Skin epidermis (tissue), 12 donors: ENCODE results near the gene GCFC2.
"Not testable (repeated sequence)": the region's sequence is repeated elsewhere in the genome, so short reads cannot be mapped to it uniquely, and the experiment has no call there.

ENCODE experiments used
- H3K27ac ChIP-seq, 21 experiments: fragments of 200-600 bp; sonication (generic) in 11 of 21; one replicate each; pipeline ENCODE4 v1.5.0; 2020; ENCODE audit warnings: mild to moderate bottlenecking in 3 of 21, inconsistent platforms in 2 of 21, moderate library complexity in 2 of 21
- H3K4me3 ChIP-seq, 7 experiments: fragments of 200-600 bp; sonication (generic) in 2 of 7; one replicate each; pipeline ENCODE4 v1.5.0; 2020; ENCODE audit warnings: inconsistent platforms in 2 of 7, mild to moderate bottlenecking in 2 of 7, moderate library complexity in 1 of 7

The GCFC2 gene

DNA sequence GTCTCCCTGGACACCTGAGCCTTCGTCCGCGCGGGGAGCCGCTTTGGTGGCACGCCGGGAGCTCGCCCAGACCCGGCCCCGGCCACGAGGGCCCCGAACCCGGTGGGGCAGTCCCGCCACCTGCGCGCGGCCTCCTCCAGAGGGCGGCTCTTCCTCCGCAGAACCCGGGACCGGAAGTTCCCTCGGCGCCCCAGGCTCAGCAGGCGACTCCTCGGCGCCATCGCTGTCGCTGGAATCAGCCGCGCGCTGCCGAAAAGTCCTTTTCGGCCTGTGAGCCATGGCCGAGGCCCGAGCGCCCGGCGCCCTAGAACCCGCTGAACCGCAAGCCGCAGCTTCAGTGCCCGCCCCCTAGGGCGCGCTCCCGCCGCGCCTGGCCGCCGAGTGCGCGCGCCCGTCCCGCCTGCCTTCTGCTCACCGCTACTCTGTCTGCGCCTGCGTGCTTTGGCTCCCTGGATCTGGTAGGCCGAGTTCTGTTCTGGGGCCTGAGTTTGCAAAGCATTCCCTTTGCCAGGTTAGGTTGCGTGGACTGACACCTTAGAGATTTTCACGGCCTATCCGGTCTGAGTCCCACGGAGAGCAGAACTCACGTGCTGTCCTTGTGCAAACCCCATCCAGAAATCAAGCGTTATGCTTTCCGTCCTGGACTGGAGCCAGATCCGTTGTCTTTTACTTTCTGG, at the start of gene GCFC2:
Gene GCFC2 (minus strand): TSS at position 339 of the 677 bp plus-strand sequence. CDS start 60 bp downstream, at position 279.
- Histone ChIP-seq H3K27ac (peak within 1 kb of the TSS; percentile 77 to 96 (median 92)), H3K4me3 (peak within 1 kb of the TSS; percentile 53 to 89 (median 70))

DNA sequence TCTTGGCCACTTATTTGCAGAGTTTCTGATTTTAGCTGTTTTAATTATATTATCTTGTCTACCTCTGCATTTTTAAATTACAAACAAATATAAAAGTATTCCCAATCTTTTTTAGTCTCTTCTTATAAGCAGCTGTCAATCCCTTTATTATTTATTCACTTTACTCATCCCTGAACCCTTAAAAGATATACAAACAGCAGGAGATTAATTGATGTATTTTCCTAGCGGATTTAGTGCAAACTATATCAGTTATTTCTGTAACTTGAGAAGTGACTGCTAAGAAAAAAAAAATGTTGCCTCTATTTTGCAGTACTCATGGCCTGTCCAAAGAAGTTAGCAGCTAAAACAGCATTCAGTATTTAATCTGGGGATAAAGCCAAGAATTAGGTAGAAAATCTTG, 42.1 kb upstream of the GCFC2 start:
- no peak overlapping the region for H3K4me3 ChIP-seq

DNA sequence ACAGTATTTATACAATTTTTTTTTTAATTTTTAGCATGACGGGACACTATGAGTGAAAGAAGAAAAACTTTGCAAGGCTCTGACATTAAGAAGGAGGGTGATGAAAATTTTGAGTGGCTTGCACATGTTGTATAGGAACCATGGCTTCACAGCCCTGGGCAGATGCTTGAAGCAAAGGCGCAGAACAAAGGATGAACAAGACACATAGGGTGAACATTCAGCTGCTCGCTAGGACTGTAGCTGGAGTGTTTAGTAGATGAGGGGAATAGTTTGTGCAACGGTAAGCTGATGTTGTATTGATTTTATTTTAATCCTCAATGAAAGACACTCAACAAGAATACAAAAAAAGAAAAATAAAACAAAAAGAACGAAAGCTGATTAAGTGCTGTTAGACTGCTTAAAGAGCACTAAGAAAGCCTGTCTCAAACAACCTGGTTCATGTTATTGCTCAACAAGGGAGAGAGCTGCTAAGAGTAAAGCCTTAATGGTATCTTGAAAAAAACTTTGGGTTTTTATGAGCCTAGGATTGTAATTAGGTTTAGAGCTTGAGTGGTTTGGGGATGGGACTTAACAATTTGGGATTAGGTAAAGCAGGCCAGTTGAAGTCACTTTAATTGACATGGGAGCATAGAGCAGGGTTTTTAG, 41.2 kb upstream of the GCFC2 start:
- H3K27ac ChIP-seq, result no peak overlapping the region
- H3K4me3 ChIP-seq, result no peak overlapping the region

More for the DNA sequence above, 42.1 kb upstream of the GCFC2 start:
- H3K27ac ChIP-seq, result no peak overlapping the region

DNA sequence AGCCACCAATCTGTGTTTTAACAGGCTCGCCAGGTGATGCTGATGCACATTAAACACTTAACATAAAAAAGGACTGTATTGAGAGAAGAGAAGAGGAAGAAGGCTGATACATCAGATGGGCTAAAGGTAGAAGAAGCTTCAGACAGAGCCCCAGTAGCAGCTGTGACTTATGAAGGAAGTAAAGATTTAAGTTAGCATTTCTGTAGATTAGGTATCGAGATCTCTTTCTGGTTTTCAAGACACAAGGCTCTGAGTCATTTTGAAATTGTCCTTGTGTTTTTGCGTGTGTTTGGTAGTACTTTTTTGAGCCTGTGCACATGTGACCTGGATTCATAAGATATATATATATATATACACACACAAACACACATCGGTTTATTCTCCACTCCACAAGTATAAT, 40.6 kb upstream of the GCFC2 start:
- Histone ChIP-seq H3K4me3 (no peak overlapping the region), H3K27ac (no peak overlapping the region)

DNA sequence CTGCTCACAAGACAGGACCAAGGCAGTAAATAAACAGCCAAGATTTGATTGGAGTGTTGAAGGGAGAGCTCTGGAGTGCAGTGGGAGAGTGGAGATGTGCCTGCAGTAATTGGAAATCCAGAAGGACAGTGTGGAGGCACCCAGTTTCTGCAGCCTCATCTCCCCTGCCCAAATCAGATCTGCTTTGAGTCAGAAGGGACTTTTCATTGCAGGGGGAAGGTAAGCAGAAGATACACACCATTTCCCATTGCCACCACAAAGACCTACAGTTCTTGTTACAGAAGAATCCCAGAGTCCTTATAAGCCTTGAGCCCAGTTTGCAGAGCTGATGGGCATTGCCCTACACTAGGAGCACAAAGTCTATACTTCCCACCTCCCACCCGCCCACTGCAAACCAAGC, 27.2 kb upstream of the GCFC2 start:
- H3K4me3 ChIP-seq, result no peak overlapping the region
- H3K27ac ChIP-seq, result no peak overlapping the region

DNA sequence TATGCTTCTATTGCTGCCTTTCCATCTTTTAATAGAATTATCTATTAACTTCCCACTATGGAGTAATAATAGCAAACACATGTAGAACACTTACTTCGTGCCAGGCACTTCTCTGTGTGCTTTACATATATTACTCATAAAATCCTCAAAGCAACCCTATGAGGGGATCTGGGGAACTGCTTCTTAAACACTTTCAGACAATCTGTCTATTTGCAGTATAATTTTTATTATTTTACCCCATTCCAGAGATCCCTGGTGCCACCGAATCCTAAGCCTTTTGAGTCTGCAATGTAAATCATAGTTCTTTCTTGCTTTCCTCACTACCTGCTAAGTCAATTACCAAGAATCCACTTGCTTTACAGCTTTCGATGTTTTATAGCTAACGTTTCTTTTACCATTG, 25.6 kb upstream of the GCFC2 start:
- H3K27ac ChIP-seq, result no peak overlapping the region
- H3K4me3 ChIP-seq, result no peak overlapping the region

DNA sequence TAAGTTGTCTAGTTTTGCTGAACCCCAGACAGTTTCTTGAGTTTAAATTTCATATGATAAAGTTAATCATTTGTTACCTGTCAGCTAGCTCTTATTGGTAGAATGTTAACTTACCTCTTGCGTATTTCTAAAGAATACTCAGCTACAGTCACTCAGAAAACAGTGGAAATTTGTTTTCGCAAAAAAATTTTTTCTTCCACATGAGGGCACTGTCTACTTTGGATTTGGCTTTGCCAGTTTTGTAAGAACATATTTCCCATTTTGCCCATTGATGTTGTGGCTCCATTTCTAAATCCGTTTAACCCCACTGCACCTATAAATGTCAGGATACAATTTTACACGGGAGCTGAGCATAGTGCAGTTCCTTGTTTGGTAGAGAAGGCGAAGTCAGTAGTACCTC, 19.1 kb upstream of the GCFC2 start:
- no peak overlapping the region for H3K4me3 ChIP-seq
- H3K27ac ChIP-seq, result no peak overlapping the region

DNA sequence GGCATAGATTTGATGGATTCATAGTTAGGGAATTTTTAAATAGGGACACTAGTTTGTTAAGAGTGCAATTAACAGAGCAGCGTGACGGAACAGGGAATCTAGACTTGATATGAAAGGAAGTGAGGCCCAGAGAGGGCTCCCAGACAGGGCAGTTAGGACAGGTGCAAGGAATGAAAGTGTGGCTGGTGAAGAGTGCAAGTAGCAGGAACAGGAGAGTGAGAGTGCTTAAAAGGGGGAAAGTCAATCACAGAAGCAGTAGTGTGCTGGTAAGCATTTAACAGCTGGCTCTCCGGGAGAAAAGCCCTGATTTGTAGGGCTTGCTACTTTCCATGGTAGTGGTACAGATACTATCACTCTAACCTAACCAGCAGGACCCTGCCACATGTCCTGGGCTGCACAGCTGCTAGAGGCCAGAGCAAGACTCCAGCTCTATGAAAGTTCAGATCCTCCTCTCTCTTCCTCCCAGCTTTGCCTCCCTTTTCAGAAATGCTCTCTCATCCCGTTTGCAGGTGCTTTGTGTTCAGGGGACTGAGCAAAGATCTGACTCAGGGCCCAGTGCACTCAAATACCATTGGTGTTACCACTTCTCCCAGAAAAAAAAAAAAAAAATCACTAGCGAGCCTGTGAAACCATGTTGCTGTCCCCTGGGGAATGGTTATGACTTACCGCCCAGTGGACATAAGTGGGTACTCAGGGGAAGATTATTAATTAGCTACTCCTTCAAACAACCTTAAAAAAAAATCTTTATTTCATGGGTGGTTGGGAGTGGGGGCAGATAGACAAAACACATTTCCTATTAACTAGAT, 18.1 kb upstream of the GCFC2 start:
- no peak overlapping the region for H3K4me3 ChIP-seq
- H3K27ac ChIP-seq, result no peak overlapping the region

DNA sequence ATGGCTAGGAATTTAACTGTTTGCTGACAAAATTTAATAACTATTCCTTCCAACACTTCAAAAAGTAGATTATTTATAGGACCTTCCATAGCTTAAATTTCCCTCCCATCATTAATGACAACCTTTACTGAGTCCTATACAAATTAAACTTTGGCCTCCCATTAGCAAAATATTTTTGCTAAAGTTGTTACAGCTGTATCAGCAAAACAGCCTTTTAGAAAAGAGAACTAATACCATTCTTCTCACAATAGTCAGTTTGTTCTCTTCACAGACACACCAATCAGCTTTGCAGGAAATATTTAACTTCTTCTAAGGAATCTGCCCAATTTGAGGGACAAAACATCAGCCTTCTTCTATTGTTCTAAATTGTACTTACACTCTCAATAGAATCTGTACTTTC, 12.0 kb upstream of the GCFC2 start:
- no peak overlapping the region for H3K4me3 ChIP-seq
- H3K27ac ChIP-seq, result no peak overlapping the region

DNA sequence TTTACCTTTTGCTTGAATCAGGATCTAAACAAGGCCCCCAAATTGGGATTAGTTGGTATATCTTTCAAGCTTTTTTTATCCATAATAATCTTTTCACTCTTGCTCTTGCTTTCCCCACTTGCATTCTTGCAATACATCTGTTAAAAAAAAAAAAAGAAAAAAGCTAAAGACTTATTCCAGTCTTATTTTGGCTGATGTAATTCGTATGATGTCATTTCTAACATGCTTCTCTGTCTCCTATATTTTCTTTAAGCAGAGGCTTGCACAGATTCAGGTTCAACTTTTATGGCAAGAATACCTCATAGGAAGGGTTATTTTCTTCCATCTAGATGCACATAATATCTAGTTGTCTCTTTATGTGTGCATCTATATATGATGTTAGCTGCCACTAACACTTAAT, 9.8 kb upstream of the GCFC2 start:
- no peak overlapping the region for H3K4me3 ChIP-seq
- no peak overlapping the region for H3K27ac ChIP-seq

DNA sequence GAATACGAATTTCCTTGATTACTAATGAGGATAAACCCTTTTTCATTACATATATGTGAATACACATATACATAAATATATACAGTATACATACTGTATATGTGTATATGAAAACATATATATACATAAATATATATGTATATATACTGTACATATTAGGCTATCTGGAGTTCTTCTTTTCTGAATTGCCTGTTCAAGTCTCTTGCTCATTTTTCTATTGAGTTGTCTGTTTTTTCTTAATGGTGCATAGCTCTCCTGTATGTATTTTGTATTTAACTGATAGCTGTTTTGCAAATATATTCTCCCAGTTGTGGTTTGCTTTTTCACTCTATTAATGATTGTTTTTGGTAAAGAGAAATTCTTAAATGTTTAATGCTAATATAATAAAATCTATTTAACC, 8.9 kb upstream of the GCFC2 start:
- Histone ChIP-seq H3K27ac (no peak overlapping the region), H3K4me3 (no peak overlapping the region)

DNA sequence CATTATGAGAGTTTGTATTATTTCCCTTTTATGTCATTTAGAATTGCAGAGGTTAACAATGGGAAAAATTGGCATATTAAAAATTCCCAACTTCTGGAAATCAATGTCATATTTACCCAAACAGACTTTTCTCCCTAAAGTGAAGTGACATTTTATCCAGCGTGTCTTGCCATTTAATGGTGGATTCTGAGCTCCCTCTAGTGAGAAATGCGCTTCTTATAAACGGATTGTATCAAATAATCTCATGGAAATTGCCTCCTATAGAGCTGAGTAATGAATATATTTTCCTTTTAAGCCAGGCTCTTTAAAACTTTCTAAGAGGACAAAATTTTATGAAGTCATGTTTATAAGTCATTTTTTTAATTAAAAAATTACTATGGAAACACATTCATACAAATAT, 5.7 kb upstream of the GCFC2 start:
- H3K27ac ChIP-seq, result no peak overlapping the region
- no peak overlapping the region for H3K4me3 ChIP-seq

DNA sequence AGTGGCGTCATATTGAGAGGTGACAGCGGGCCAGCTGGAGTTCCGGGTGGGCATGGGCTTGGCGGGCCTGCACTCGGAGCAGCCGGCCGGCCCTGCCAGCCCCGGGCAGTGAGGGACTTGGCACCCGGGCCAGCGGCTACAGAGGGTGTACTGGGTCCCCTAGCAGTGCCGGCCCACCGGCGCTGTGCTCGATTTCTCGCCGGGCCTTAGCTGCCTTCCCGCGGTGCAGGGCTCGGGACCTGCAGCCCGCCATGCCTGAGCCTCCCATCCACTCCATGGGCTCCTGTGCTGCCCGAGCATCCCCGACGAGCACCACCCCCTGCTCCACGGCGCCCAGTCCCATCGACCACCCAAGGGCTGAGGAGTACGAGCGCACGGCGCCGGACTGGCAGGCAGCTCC, 875 bp upstream of the GCFC2 start:
- H3K27ac ChIP-seq, result peak overlapping the region in 3 of 21 experiments; percentile 92 to 96 (median 92)
- not testable (repeated sequence) for H3K4me3 ChIP-seq

DNA sequence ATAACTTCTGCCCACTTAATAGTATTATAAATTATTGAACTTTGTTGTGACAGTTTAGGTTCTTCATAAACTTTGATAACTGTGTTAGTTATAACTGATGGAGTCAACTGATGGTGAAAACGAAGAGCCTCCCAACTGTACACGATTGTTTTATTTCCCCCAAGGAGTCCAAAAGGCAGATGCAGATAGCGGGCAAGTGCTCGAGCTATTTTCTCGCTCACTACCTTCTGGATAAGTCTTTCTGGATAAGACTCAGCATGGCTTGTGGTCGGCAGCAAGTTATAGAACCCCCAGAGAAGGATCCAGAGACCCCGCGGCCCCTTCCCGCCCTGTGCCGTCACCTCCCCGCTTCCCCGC, 517 bp downstream of the GCFC2 start:
- Histone ChIP-seq H3K4me3 (peak overlapping the region; percentile 53 to 89 (median 70)), H3K27ac (peak overlapping the region; percentile 77 to 96 (median 92))

DNA sequence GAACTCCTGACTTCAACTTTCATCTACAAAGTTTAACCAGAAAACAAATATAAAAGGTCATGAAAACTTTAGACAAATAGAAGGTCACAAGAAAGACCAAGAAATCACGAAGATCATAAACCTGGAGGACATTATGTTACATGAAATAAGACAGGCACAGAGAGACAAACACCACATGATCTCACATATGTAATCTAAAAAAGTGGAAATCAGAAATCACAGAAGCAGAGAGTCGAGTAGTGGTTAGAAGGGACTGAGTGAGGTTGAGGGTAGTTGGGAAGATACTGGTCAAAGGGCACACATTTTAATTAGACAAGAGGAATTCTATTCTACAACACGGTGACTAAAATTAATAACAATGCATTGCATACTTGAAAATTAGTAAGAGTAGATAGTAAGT, 1.4 kb downstream of the GCFC2 start:
- peak overlapping the region in 1 of 7 experiments; percentile 67 for H3K4me3 ChIP-seq
- no peak overlapping the region for H3K27ac ChIP-seq

DNA sequence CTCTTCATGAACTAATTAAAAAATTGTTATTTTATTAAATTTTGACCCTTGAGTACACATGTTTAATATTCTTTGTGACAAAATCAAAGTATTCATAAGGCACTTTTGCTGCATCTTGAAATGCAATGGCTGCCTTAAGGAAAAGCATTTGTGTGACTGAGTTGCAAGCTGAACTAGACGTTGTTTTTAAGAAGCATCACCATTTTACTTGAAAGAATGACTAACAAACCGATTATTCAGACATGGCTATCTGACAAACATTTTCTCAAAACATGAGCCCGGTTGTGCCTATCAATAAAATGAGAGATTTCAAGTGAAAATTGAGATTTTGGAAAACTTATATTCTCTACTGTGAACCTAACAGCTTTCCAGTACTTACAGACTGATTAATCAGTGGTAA, 2.8 kb downstream of the GCFC2 start:
- H3K4me3 ChIP-seq, result no peak overlapping the region
- H3K27ac ChIP-seq, result no peak overlapping the region

DNA sequence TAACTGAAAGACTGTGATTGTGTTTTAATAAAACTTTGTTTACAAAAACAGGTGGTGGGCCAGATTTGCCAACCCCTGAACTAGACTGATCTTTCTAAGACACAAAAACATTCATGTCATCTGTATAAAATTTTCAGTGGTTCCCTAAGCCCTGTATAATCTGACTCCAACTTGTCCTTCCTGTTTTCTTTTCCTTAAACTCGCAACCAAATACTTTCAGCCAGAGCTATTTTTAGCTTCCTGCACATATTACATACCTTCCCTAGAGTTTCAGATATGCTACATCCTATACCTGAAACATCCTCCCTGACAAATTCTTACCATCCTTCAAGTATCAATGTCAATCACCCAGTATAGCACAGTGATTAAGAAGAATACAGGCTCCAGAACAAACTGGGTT, 4.8 kb downstream of the GCFC2 start:
- Histone ChIP-seq H3K27ac (no peak overlapping the region), H3K4me3 (no peak overlapping the region)

DNA sequence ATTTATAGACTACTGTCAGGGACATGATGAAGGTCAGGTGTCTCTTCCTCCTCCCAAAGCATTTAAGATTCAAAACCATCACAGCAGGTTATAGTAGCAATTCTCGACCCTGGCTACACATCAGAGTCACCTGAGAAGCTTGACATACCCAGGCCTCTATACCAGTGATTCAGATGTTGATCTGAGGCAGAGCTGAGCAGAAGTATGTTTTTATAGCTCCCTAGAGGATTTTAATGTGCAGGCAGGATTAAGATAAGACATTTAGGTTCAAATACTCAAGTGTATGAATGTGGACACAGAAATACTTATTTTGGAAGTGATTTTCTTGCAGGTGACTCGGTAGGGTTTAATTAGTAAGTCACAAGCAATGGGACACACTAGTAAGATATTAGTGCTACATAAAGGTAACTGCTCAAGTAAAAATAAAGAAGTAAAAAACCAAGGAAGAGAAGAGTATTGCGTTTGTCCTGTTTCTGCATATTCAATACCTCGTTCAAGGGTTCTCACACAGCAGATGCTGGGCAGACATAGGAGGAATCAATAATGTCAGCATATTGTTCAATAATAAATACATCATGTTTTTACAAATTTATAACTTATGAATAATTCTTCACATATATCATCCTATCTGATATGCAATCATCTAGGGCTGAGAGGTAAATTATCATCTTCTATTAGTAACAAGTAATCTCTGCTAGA, 7.0 kb downstream of the GCFC2 start:
- Histone ChIP-seq H3K4me3 (no peak overlapping the region), H3K27ac (no peak overlapping the region)

DNA sequence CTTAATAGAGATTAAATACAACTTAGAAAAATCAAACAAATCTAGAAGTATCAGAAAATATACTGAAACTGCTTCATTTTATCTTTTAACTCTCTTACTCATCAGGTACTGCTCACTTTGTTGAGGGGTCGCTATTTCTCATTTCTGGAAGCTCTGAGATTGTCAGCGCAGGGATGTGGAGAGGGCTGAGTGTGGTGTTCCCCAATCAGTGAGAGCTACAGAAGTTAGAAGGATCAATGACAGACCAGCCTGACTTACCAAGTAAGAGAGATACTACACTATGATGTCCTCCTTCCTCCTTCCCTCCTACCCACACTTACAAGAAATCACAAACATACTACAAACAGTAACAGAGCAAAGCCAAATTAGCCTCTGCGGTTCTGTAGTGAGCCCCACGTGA, 8.1 kb downstream of the GCFC2 start:
- H3K4me3 ChIP-seq, result no peak overlapping the region
- H3K27ac ChIP-seq, result no peak overlapping the region

DNA sequence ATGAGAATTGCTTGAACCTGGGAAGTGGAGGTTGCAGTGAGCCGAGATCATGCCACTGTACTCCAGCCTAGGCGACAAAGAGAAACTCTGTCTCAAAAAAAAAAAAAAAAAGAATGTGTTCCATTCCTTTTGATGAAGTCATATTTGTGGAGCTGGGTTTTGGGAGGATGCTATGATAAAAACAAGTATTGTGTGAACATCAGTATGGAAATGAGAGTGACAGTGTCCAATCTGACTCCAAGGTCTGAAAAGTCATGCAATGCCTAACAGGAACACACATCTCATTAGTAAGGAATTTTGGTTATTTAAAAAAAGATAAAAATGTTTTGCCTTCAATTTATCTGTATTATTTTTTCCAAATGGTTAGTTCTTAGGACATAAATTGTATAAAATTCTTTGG, 11.8 kb downstream of the GCFC2 start:
- no peak overlapping the region for H3K27ac ChIP-seq
- no peak overlapping the region for H3K4me3 ChIP-seq
